ENCODE measurements around the gene CYLC1. TPM values are rescaled to one million over a fixed set of nuclear protein-coding genes. Genes with fewer than 3 reads are reported as not detected.
A peak's percentile ranks its signal among the peaks of the same experiment; 100 is the strongest.

Gene CYLC1
- total RNA-seq, 1 experiment from 2014 or later = not detected

GRCh38 chrX:83916525-83916924 is 55.6 kb downstream of the CYLC1 start:
- in situ Hi-C loops (cut with HindIII; ENCODE audit: low pct_unique_long_range_greater_than_20kb, low sequenced_read_pairs) (no loop called here), intact Hi-C loops (cut with micrococcal nuclease; ENCODE audit: unreplicated experiment) (no loop called here)
- peak; percentile 36 for TF ChIP-seq CTCF (IDR thresholded peaks at IDR 0.05)
- no peak for TF ChIP-seq TCF7L2 (IDR thresholded peaks at IDR 0.05; ENCODE audit: low read depth, low read length)
- BruUV-seq (replicated peaks) = no TSS peak
- no peak overlapping the region for H3K4me3 ChIP-seq (ENCODE audit: low read depth in 2 of 2, low read length in 2 of 2)
- ChIA-PET POLR2A (no interaction called here), CTCF (interaction anchor here (0.7 kb wide), 1 partner anchor 409 kb away, joined by 6 read pairs; the partner anchor contains the start of gene POU3F4)
- H3K27ac ChIP-seq (ENCODE audit: low read length) = no peak overlapping the region
- H3K4me1 ChIP-seq (ENCODE audit: control insufficient read depth, insufficient read depth, low read length) = no peaks in the 10 kb centered on the region
- no peaks in the 10 kb centered on the region for H3K27me3 ChIP-seq (ENCODE audit: control insufficient read depth, insufficient read depth, low read length)
- no peaks in the 10 kb centered on the region for H3K36me3 ChIP-seq (ENCODE audit: control insufficient read depth, insufficient read depth, low read length)
- ATAC-seq (no peak), DNase-seq (ENCODE audit: low read depth, low spot score) (no peak)
- H3K9me3 ChIP-seq (ENCODE audit: control insufficient read depth, insufficient read depth, low read depth, low read length) = no peaks in the 10 kb centered on the region

- Histone ChIP-seq H3K9me3 (ENCODE audit: control insufficient read depth, insufficient read depth, low read depth, low read length) (no peaks in the 10 kb centered on the region), H3K27me3 (ENCODE audit: control insufficient read depth, insufficient read depth, low read length) (no peaks in the 10 kb centered on the region), H3K4me3 (ENCODE audit: low read depth in 2 of 2, low read length in 2 of 2) (no peak overlapping the region), H3K4me1 (ENCODE audit: control insufficient read depth, insufficient read depth, low read length) (no peaks in the 10 kb centered on the region), H3K36me3 (ENCODE audit: control insufficient read depth, insufficient read depth, low read length) (no peaks in the 10 kb centered on the region), H3K27ac (ENCODE audit: low read length) (no peak overlapping the region)
- in situ Hi-C loops (cut with HindIII; ENCODE audit: low pct_unique_long_range_greater_than_20kb, low sequenced_read_pairs) (no loop called here), intact Hi-C loops (cut with micrococcal nuclease; ENCODE audit: unreplicated experiment) (no loop called here)
- BruUV-seq (replicated peaks) = no TSS peak
- DNase-seq (ENCODE audit: low read depth, low spot score) (no peak), ATAC-seq (no peak)
- POLR2A ChIA-PET = no interaction called here
- CTCF ChIA-PET = no interaction called here
- TF ChIP-seq POLR2AphosphoS5 (IDR thresholded peaks at IDR 0.05; ENCODE audit: low read depth, low read length) = no peak
- no peak for TF ChIP-seq REST (IDR thresholded peaks at IDR 0.05; ENCODE audit: insufficient read depth in 1 of 2, low read depth in 2 of 2, low read length in 1 of 2)
- peak; percentile 22; the same call in 1 of the 2 replicates for TF ChIP-seq CTCF (IDR thresholded peaks at IDR 0.05)
Observed at GRCh38 chrX:83934220-83934619, 73.3 kb downstream of the CYLC1 start.
